ENCODE results near the gene UQCC2.

UQCC2 gene

DNA sequence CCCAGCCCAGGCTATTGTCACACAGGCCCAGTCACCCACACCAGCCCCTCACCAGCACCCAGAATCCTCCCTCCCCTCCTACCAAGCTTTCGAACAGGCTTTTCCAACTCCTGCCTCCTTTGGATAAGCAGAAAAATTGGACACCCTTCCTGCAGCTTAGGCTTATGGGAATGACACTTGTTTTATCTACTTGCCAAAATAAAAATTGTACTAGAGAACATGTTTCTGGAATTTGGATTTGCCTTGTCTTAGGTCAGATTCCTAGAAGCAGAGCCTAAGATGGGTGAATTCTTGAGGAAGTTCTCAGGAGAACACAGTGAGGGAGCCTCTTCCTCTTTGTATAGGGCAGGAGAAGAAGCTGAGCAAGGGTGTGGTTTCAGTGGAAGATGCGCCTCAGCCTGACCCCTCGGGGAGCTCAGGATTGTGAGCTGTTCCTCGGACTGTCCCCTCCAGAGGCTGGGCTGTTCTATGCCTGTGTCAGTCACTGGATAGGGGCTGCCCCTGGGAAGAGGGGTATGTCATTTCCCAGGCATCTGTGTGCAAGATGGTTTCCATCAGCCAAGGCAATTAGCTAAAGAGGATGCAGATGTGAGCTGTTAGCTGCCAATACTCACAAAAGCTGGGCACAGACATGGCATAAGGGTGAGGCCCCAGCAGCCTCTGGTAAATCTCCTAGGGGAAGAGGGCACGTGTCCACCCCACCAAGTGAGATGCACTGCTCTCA is 56.5 kb downstream of the UQCC2 start:
- DNase-seq (ENCODE audit: low read depth), result no peak

DNA sequence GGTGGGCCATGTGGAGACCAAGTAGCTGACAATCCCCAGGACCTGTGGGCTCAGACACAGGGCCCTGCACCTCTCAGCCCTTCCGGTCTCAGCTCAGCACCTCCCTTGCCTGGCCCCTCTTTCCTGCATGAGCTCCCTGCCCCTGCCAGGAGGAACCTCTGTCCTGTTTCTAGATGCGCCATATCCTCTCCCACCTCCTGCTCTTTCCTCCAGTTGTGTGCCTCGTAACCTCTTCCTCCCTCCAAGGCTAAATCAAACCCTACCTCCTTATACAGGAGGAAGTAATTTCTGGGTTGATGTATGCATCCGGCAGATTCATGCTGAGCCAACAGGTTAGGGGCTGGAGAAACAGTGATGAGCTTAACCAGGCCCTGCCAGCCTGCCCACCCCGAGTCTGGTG is 59.5 kb downstream of the UQCC2 start:
- no peak for DNase-seq (ENCODE audit: low read depth)

DNA sequence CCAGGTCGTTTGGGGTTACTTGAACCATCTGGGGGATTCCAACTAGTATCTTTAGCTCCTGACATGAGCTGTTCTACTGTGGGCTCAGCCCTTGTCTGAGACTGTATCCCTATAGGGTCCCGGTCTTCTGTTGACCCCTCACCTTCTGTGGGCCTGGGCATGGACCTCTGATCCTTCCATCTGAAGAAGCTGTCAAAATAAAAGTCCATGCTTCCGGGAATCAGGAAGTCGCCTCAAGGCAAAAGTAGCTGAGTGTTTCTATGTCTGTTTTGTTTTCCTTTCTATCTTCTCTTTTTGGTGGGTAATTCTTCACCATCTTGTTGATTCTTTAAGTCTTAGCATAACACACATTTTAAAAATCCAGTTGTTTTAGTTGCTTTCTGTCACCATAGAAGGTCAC is 60.1 kb downstream of the UQCC2 start:
- no peak for DNase-seq (ENCODE audit: low read depth)

Data from activated T-cell treated with anti-CD3 and anti-CD28 coated beads for 24 hours (primary cell).